Esophagus muscularis mucosa (tissue), 4 donors: ENCODE data around the gene CDH15.

Source experiments
- CTCF ChIP-seq, 3 experiments: fragments of 200-600 bp in 2 of 3; fragments of 450-650 bp in 1 of 3; sonication (generic) in 2 of 3; IDR thresholded peaks; one replicate each; pipeline ENCODE4 v1.5.1; 2017 to 2019; ENCODE audit warnings: antibody characterized with exemption in 3 of 3, mild to moderate bottlenecking in 2 of 3, moderate library complexity in 1 of 3
- EP300 ChIP-seq: sonication (generic); formaldehyde crosslinking; IDR thresholded peaks from one replicate; pipeline ENCODE4 v1.6.1; 2017; ENCODE audit warnings: antibody characterized with exemption
- POLR2A ChIP-seq: fragments of 450-650 bp; IDR thresholded peaks from one replicate; pipeline ENCODE4 v1.6.1; 2017; ENCODE audit warnings: antibody characterized with exemption, moderate library complexity, mild to moderate bottlenecking, low read depth
- POLR2AphosphoS5 ChIP-seq, 2 donors: sonication (generic); formaldehyde crosslinking; IDR thresholded peaks; one replicate each; pipeline ENCODE4 v1.6.1; 2017; ENCODE audit warnings: antibody characterized with exemption in 2 of 2

GRCh38 chr16:89191033-89191900, 19.7 kb downstream of the CDH15 start:
- TF ChIP-seq POLR2A (no peak), CTCF (IDR thresholded peaks at IDR 0.05) (no peak), POLR2AphosphoS5 (IDR thresholded peaks at IDR 0.05) (no peak), EP300 (no peak)
